Fibroblast of villous mesenchyme (primary cell): ENCODE results near the gene TUBA3C. TPM values are rescaled to one million over a fixed set of nuclear protein-coding genes. Genes with fewer than 3 reads are reported as not detected.

Source experiments
- DNase-seq: peaks from one replicate; pipeline ENCODE4 v3.0.0-alpha.2; 2010; ENCODE audit warnings: low read depth
- H3K4me3 ChIP-seq: 2 replicates; pipeline ENCODE4 v1.5.1; 2011; ENCODE audit warnings: low read depth, mild to moderate bottlenecking, low read length
- total RNA-seq: library from RNA; depleted of rRNA; stranded (reverse); fragments of >200 nt; gene quantifications from 2 replicates; pipeline ENCODE4 v1.2.3, GENCODE V29; 2012
- TF ChIP-seq, protein P1 (sequence below): IDR thresholded peaks from 2 replicates; pipeline ENCODE4 v1.5.1; 2012; ENCODE audit warnings: low read depth, mild to moderate bottlenecking, low read length; ENCODE audit not compliant: insufficient read depth

TUBA3C gene
- total RNA-seq, 1 donor: not detected

DNA sequence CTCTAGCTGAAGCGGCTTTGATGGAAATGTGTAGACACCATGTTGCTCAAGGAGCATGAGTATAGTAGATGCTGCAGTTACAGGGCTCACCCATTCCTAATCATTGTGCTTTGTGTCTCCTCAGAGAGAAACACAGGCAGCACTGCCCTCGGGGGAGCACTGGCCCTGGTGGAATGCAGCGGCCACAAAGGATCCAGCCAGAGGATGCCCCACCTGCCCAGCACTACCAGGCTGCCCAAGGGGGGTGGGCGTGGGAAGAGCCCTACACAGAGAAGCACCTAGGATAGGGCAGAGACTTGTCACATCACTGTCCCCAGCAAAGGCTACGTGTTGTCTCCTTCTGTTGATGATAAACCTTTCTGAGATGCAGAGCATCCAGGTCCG, 9.0 kb downstream of the TUBA3C start:
- DNase-seq: no peak
- TF ChIP-seq, protein P1, sequence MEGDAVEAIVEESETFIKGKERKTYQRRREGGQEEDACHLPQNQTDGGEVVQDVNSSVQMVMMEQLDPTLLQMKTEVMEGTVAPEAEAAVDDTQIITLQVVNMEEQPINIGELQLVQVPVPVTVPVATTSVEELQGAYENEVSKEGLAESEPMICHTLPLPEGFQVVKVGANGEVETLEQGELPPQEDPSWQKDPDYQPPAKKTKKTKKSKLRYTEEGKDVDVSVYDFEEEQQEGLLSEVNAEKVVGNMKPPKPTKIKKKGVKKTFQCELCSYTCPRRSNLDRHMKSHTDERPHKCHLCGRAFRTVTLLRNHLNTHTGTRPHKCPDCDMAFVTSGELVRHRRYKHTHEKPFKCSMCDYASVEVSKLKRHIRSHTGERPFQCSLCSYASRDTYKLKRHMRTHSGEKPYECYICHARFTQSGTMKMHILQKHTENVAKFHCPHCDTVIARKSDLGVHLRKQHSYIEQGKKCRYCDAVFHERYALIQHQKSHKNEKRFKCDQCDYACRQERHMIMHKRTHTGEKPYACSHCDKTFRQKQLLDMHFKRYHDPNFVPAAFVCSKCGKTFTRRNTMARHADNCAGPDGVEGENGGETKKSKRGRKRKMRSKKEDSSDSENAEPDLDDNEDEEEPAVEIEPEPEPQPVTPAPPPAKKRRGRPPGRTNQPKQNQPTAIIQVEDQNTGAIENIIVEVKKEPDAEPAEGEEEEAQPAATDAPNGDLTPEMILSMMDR: no peak
- H3K4me3 ChIP-seq: no peak overlapping the region

DNA sequence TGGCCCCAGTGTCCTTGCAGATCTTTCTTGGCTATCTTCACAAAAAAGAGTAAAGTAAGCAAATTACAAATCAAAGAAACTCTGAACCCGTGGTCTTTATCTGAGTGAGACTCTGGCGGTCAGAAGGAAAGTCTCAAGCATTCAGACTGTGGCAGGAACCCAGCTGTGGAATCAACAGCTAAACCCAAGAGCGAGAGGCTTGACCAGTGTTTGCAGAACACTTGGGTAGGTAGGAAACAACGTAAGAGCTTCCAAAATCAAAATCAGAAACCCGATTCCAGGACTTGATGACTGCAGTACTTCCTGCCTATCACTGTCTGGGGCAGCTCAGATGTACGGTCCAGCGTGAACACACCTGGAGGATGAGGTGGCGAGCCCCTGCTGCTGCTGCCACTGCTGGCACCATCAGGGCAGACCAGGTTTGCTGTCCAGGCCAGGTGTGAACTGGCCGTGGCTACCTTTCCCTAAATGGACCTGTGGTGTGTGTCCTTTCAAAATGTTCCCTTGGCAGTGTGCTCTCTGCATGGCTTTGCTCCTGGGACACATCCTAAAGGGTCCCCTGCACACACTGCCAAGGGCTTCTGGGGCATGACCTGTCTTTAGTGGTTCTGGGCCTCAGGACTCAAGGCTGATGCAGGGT, 9.5 kb downstream of the TUBA3C start:
- no peak overlapping the region for H3K4me3 ChIP-seq
- no peak for DNase-seq
- TF ChIP-seq, protein P1: no peak

DNA sequence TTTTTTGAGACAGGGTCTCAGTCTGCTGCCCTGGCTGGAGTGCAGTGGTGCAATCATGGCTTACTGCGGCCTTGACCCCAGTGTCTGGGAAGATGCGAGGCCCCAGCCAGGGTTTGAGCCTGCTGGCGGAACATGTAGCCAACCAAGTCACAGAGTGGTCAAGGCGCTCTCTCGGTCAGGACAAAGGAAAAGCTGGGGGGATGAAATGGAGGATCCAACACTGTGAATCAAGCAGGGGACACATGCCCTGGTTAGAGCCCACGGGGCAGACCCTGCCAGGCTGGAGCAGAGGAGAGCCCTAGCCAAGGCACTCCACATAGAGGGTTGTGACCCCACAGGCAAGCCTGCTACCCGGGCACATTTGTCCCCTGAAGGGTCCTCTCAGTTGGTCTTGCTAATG, 10.1 kb downstream of the TUBA3C start:
- no peak for DNase-seq
- TF ChIP-seq, protein P1: no peak
- no peak overlapping the region for H3K4me3 ChIP-seq

DNA sequence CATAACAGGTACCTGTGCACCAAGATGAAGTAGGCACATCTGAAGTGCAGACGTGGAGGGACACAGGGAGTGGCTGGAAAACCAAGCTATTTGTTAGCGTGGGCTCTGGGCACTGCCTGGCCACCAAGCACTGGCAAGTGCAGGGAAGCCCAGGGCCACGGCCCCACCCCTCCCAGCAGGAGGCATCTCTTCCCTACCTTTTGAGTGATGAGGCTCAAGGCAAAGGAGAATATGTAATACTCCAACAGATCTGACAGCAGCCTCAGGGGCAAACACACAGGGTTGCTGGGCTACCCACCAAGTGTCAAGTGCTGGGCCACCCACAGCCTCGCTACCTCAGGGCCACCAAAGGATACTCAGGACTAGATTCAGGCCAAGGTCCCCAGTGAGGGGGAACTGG, 11.6 kb downstream of the TUBA3C start:
- TF ChIP-seq, protein P1: no peak
- H3K4me3 ChIP-seq: no peak overlapping the region

DNA sequence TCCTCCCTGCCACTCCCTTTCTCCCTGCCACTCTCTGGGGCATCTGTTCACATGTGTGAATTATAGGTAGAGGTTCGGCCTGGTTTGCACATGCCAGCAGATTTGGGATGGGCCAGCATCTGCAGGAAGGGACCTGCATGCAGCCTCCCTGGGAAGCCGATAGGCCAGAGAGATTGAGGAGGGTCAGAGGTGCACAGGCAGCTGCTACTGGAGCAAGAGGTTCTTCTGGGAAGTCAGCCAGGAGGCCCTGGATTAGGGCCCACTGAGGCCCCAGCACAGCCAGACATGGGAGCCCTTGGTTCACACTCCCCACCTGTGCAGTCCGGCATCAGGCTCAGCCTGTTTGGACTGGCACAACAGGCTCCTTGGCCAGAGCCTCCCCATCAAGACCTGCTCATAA, 12.1 kb downstream of the TUBA3C start:
- H3K4me3 ChIP-seq: no peak overlapping the region
- TF ChIP-seq, protein P1: no peak
- no peak for DNase-seq

More for the DNA sequence above, 11.6 kb downstream of the TUBA3C start:
- no peak for DNase-seq

DNA sequence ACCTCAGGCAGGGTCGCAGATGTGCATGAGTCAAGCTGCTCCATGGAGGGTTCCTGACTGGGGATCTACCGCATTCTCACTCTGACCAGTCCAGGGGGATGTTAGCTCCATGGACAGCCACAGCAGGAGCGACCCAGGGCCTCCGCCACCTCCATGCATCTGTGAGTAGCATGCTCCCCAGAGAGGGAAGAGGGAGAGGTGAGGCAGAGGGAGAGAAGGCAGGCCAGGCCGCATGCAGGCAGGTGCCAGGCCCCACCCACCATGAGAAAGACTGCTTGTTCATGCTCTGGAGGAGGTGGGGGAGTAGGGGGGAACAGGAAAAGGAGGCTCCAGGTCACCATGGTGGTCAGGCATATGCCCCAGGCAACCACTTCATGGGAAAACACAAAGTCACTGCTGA, 20.3 kb downstream of the TUBA3C start:
- H3K4me3 ChIP-seq: no peak overlapping the region
- TF ChIP-seq, protein P1: no peak
- no peak for DNase-seq
